ENCODE results near the gene MS4A8.
"Not testable (repeated sequence)": the region's sequence is repeated elsewhere in the genome, so short reads cannot be mapped to it uniquely, and the experiment has no call there.

Gene MS4A8, protein sequence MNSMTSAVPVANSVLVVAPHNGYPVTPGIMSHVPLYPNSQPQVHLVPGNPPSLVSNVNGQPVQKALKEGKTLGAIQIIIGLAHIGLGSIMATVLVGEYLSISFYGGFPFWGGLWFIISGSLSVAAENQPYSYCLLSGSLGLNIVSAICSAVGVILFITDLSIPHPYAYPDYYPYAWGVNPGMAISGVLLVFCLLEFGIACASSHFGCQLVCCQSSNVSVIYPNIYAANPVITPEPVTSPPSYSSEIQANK

DNA sequence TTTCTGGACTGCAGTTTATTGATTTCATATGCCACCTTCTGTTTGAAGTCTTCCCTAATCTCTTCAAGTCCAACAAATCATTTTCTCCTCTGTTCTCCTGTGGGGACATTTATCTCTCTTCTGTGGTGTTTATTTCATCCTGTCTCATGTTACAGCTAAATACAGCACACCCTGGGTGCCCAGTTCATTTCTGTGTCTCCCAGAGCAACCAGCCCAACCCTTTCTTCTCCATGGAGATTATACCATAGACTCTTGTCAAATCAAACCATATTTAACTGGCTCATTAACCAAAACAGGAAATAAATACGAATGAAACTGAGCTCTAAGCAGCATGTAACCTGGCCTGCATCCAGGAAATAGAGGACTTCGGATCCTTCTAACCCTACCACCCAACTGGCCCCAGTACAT, at the start of gene MS4A8:
TSS of gene MS4A8 (plus strand) at position 329 of the 408 bp plus-strand sequence. CDS start 1,249 bp downstream, outside the sequence.
- no peak for DNase-seq (ENCODE audit: low read depth)

DNA sequence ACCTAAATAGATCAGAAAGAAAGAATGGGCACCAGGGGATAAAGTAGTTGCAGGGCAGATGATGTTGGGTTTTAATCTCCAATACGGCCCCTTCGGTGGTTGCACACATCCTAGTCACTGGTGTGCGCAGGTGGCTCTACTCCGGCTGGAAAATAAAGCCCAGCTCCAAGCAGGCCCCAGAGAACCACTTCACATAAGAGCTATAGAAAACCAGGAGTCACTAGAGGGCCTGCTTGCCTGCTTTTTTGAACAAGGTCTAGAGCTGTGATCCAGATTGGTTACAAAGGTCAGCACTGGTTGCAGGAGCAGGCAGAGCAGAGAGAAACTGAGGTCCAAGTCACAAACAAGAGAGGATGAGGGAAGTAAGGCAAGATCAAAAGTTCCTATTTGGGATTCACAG, 41.5 kb upstream of the MS4A8 start:
- DNase-seq (ENCODE audit: low read depth) = no peak

DNA sequence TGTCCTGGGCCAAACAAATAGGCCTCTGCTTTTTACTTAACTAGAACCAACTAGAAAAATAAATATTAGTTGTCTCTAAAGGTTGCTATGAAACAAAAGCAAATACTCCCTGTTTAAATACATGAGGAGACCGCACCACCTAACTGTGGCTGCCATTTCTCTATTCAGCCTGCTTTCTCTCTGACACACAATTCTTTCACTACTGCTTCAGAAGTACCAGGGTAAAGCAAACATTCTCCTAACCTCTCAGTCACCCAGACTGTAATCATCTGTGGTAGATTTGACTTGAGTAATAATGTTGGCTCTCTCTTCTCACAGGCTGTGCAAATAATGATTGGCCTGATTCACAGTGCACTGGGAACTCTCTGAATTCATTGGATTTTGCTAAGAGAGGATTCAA, 41.0 kb upstream of the MS4A8 start:
- no peak for DNase-seq (ENCODE audit: low read depth)

DNA sequence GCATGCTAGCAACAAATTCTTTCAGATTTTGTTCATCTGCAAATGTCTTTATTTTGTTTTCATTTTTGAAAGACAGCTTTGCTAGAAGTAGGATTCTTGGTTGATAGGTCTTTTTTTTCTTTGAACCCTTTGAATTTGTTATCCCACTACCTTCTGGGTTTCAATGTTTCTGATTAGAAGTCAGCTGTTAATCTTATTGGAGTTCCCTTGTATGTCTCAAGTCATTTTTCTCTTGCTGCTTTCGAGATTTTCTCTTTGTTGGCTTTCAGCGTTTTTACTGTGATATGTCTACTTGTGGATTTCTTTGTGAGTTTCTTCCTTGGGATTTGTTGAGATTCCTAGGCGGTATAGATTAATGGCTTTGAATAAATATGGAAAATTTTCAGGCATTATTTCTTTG, 27.2 kb upstream of the MS4A8 start:
- DNase-seq (ENCODE audit: low read depth) = no peak

DNA sequence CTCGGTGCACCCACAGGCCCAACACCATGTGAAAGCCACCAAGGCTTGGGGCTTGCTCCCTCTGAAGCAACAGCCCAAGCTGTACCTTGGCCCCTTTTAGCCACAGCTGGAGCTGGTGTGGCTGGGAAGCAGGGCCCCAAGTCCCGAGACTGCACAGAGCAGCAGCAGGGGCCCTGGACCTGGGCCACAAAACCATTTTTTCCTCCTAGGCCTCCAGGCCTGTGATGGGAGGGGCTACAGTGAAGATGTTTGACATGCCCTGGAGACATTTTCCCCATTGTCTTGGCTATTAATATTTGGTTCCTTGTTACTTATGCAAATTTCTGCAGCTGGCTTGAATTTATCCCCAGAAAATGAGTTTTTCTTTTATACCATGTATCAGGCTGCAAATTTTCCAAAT, 21.2 kb upstream of the MS4A8 start:
- DNase-seq (ENCODE audit: low read depth) = not testable (repeated sequence)

DNA sequence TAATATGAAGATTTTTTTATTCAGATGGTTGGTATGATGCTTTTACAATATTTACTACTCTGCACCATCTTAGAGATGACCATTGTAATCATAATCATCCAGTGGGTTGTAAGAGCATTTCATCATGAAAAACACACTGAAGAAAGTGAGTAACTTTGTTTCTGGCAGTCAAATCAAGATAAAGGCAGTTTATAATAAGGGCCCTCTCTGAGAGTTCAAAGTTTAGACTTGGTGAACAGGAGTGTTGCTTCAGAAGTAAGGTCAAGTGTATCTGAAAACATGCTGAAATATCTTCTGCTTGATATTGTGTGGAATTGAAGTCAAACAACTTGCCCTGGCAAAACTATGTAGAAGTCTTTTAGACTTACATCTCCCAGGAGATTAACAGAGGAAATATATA, 19.5 kb upstream of the MS4A8 start:
- DNase-seq (ENCODE audit: low read depth) = no peak

DNA sequence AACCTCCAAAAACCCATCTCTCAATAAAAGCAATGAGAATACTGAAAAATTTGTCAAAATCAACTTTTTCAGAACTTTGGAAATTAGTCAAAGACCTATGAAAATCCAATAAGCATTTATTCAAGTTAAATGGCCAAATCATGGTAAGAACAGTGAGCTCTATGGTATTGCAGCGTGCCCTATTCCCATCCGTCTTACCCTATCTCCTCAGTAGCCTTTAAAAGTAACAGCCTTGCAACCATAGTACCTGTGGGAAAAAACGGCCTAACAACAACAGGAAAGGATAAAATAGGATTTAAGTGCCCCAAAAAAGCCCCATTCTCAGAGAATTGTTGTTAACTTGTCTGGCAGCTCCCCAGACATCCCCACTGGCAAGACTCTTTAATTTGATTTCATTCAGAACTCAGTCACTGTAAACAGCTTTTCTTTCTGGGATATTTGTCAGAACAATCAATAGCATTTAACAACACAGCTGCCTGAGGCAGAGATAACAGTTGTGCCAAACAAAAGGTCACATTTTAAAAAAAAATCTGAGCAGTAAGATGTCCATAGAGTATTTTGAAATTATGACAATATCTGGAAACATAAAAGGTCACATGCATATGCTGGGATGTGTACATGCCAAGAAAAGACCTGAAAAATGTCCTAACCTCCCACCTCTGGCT, 18.8 kb upstream of the MS4A8 start:
- no peak for DNase-seq (ENCODE audit: low read depth)

DNA sequence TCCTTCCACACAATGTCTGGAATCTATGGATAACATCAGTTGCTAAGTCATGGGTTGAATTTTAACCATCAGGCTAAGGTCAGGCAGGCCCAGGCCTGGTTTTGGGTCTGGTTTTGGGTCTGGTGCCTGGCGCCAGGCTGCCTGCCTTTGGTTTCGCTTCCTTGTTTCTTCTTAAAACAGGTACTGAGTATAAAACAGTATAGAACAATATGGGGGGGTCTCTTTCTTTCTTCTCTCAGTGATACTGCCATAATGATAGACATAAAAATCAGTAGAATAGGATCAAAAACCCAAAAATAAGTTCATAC, 14.9 kb upstream of the MS4A8 start:
- not testable (repeated sequence) for DNase-seq (ENCODE audit: low read depth)

DNA sequence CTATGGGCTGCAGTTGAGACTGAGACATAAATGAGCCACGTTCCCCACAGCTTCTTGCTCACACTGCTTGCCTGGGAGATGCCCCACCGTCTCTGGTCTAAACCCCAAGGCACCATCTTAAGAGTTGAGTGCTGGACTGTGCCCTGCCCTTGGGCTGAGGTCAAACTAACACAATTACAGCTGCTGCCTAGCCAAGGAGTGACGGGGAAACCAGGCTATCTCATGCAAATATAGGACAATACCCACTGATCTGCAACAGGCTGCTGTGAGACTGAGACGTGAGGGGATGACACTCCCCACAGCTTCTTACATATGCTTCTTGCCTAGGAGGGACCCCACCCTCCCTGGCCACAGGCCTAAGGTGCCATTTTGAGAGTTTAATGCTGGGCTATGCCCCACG, 7.8 kb upstream of the MS4A8 start:
- no peak for DNase-seq (ENCODE audit: low read depth)

DNA sequence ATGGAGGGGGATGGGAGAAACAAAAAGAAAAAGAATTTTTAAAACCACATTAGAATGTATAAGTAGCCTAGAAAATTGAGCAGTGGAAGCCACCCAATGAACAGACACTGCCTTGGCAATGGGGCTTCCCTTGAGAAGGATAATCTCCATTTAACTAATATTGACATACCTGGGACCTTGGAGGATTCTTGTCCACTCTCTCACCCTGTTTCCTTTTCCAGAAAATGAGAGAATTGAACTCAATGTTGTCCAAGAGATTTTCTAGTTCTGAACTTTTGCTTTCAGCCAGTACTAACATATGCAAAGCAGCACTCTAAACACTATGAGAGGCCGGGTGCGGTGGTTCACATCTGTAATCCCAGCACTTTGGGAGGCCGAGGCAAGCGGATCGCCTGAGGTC, 524 bp downstream of the MS4A8 start:
- no peak for DNase-seq (ENCODE audit: low read depth)

DNA sequence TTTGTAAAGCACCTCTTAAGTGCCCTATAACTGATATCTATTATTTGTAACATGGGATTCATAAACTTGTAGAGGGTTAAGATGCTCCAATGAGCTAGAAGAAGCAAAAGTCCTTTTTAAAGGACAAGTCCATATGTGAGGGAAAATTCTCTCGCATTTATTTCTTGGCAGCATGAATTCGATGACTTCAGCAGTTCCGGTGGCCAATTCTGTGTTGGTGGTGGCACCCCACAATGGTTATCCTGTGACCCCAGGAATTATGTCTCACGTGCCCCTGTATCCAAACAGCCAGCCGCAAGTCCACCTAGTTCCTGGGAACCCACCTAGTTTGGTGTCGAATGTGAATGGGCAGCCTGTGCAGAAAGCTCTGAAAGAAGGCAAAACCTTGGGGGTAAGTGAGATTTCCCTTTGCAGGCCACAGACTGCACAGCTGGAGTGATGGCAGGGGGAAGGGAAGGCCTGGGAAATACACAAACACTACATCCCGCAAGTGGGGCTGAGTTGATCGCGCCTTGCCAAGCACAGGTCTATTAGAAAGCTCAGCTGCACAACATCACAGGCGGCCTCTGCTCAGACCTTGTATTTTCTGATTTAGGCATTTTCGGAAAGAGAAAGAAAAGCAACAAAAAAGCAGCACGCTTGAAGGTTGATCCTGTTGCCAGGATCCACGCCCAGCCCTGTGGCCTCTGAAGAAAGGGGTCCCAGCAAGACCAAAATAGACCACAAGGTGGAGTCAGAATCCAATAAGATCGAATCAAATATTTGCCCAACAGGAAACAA, 1.5 kb downstream of the MS4A8 start:
- no peak for DNase-seq (ENCODE audit: low read depth)

DNA sequence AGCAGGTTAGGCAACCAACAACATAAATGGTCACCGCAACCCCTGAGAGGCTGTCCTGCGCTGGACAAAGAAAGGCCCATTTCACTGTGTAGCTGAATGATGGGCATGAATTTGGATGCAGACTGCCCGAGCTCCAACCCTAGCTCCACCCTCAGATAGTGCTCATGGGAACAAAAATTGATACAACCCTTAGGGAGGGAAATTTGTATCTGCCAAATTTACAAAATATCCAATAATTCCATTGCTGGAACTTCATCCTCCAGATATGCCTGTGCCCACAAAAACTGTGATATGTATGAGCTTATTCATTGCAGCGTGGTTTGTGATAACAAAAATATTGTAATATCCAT, 2.0 kb downstream of the MS4A8 start:
- DNase-seq (ENCODE audit: low read depth) = no peak

DNA sequence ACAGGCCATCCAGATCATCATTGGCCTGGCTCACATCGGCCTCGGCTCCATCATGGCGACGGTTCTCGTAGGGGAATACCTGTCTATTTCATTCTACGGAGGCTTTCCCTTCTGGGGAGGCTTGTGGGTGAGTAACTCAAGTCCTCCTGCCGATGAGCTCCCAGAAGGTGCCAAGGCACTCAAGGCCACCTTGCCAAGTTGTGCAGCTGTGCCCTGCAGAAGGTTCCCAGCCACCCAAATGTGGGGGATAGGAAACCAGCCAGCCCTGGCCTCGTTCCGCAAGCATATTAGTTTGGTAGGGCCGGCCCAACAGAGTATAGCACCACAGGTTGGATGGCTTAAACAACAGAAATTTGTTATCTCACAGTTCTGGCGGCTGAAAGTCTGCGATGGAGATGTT, 4.0 kb downstream of the MS4A8 start:
- DNase-seq (ENCODE audit: low read depth) = no peak

DNA sequence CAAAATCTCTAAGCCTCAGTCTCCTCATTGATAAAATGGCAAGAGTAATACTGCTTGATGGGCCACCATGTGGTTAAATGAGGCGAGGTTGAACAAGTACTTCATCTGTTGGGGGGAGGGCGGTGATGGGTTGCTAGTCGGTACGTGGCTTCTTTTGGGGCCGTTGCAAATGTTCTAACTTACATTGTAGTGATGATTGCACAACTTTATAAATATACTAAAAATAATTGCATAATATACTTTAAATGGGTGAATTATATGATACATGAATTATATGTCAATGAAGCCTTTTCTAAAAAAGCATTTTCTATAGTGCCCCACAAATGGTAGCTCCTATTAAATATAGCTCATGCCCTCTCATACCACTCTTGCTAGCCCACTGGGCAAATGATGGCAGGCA, 6.5 kb downstream of the MS4A8 start:
- DNase-seq (ENCODE audit: low read depth) = no peak

DNA sequence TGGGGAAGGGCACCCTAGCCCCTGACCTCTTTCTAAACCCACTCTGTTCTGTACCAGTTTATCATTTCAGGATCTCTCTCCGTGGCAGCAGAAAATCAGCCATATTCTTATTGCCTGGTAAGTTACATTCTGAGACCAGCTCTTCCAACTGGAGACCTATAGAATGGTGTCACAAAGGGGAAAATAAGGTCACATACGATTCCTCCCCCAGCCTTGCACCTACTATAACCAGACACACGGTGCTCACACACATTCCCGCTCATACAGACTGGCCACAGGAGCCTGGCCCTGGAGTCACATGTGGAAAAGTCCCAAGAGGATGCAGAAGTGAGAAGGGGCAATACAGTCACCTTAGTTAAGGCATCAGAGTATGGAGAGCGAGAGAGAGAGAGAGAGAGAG, 7.5 kb downstream of the MS4A8 start:
- no peak for DNase-seq (ENCODE audit: low read depth)

DNA sequence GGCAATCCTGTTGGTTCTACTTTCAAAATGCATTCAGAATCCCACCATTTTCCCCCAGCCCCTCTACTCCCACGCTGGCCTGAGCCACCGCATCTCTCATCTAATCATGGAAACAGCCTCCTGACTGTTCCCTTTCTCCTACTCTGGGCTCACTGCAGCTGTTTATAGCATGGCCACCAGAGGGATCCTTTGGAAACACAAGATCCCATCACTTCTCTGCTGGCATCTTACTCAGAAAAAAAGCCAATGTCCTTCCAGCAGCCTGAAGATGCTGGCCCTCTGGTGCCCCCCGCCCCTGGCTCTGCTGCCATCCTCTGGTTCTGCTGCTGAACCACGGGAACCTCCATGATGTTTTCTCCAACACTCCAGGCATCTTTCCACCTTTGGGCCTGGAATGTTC, 11.1 kb downstream of the MS4A8 start:
- DNase-seq (ENCODE audit: low read depth) = no peak

DNA sequence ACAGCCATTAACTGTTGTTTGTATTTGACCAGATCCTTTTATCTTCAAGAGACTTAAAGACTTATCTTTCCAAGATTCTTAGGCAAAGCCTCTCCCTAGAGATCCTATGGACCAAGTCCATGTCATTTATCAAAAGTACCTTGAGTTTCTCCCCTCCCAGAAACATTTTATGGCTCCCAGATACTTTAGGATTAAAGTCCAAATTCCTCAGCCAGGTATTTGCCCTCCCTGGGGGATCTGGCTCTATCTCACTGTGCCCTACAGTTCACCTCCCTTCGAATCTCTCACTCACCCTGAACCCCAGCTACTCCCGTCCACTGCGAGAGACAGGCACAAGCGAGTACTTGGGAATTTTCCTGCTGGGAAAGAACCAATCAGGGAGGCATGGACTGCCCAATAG, 11.9 kb downstream of the MS4A8 start:
- no peak for DNase-seq (ENCODE audit: low read depth)

DNA sequence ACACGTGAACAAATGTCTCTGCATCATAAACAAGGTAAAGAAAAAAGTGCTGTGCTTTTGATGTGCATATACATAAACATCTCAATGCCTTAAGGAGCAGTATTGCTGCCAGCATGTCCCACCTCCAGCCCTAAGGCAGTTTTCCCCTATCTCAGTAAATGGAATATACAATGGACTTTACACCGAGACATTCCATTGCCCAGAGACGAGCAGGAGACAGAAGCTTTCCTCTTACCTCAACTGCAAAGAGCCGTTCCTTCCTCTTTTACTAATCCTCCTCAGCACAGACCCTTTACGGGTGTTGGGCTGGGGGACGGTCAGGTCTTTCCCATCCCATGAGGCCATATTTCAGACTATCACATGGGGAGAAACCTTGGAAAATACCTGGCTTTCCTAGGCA, 14.0 kb downstream of the MS4A8 start:
- DNase-seq (ENCODE audit: low read depth) = not testable (repeated sequence)

DNA sequence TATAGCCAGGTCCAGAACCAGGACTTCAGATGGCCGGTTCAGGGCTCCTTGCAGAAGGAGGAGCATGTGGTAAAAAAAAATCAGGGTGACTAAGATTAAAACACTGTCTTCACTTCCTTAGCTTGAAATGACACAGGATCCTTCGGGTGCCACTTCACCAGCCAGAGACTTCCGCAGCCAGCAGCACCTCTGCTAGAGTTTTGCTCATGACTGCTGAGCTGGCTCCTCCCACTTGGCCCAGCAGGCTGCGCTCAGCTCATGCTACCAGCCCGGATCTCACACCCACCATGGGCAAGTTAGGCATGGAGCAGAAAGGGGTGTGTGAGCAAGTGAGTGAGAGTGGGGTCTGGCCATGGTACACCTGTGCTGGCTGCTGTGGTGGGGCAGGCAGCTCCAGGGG, 18.5 kb downstream of the MS4A8 start:
- no peak for DNase-seq (ENCODE audit: low read depth)

DNA sequence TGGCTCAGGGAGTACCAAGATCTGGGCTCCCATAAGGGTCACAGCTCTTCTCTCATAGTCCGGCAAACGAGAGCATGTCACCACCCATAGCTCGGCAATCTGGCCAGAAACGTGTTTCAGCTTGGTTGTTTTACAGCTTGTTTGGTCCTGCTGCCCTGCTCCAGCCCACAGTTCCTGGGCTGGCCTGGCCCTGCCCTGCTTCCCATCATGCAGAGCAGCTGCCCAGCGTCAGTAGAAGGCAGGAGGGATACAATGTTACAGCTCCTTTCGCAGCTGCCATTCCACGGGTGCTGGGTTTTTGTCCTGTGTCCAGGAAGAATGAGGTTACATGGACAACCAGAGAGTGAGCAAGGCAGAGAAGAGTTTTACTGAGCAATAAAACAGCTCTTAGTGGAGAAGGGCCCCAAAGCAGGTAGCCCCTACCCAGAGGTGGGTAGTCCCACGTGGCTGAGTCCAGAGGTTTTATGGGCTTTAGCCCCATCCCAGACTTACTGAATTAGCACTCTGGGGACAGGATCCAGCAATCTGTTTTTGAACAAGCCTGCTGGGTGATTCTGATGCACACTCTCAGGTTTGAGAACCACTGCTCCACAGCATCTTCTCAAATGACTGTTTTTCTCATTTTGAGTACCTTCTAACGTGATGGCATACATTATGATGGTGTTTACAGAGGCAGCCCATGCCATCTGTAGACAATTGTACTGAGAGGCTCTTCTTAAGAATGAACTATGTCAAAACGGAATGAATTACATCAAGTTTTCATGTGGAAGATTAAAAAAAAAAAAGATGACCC, 19.3 kb downstream of the MS4A8 start:
- no peak for DNase-seq (ENCODE audit: low read depth)

DNA sequence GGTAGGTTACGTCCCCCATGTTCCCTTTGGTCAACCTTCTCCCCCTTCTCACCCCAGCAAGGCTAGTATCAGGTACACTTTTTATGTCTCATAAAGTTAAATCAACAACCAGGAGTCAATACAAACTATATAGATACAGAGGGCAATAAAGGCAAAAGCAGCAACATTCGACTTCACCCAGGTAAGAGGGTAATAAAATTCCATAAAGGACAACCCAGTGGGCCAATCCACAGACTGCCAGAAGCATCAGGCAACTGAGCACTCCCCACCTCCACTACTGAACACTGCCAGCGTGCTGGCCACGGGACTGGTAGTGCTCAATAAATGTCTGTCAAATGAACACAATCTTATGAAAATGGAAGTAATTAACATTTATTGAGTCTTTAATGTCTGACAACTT, 20.0 kb downstream of the MS4A8 start:
- DNase-seq (ENCODE audit: low read depth) = no peak

DNA sequence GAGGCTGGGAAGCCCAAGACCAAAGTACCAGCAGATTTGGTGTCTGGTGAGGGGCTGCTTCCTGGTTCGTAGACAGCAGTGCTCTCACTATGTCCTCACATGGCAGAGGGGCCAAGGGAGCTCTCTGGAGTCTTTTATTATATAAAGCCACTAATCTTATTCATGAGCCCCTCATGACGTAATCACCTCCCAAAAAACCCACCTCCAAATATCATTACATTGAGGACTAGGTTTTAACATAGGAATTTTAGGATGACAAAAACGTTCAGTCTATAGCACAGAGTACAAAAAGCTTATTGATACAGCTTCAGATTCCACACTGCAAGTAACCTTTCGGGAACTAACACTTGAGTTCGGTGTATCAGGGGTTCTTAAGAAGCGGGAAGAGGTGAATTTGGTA, 21.0 kb downstream of the MS4A8 start:
- no peak for DNase-seq (ENCODE audit: low read depth)

DNA sequence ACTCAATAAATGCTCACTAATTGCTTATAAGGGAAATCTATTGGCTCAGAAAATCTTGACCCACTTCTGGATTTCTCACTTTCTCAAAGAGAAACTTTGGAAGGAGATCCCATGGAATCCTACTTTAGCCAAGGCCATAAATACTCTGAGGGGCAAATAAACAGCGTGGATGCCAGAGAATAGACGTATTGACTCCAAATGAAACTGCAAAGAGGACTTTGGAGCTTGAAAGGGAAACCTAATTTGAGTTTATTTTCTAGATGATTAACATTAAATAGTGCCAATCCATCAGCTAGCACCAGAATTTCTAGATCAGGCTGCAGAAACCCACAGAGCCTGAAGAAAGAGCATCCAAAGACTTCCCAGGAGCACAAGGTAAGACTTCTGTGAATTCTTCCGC, 25.0 kb downstream of the MS4A8 start, which contains the start of gene MS4A18:
TSS of gene MS4A18 (plus strand) at position 301 of the 400 bp plus-strand sequence.
- no peak for DNase-seq (ENCODE audit: low read depth)
